Liver (tissue), 9 donors: ENCODE data around the gene CCDC187. TPM values are rescaled to one million over a fixed set of nuclear protein-coding genes. Genes with fewer than 3 reads are reported as not detected.

ENCODE experiments used
- DNase-seq: peaks from one replicate; pipeline ENCODE4 v3.0.0-alpha.2; 2017; ENCODE audit warnings: low spot score
- H3K27ac ChIP-seq, 2 donors: one replicate each; pipeline ENCODE4 v1.7.0; 2013; ENCODE audit warnings: inconsistent platforms in 2 of 2, low read length in 2 of 2, control low read depth in 1 of 2, low read depth in 1 of 2, mild to moderate bottlenecking in 1 of 2
- H3K27me3 ChIP-seq, 4 donors: one replicate each; pipeline versions ENCODE4 v1.6.1 to v1.7.0; 2013; ENCODE audit warnings: low read length in 3 of 4, inconsistent platforms in 1 of 4, mild to moderate bottlenecking in 1 of 4, moderate library complexity in 1 of 4; ENCODE audit not compliant: control insufficient read depth in 4 of 4, insufficient read depth in 4 of 4
- H3K36me3 ChIP-seq, 4 donors: one replicate each; pipeline versions ENCODE4 v1.6.1 to v1.7.0; 2013; ENCODE audit warnings: low read length in 3 of 4, mild to moderate bottlenecking in 3 of 4, low read depth in 1 of 4, moderate library complexity in 1 of 4; ENCODE audit not compliant: control insufficient read depth in 4 of 4, insufficient read depth in 3 of 4
- H3K4me1 ChIP-seq, 4 donors: one replicate each; pipeline versions ENCODE4 v1.6.1 to v1.7.0; 2013; ENCODE audit warnings: low read length in 3 of 4, mild to moderate bottlenecking in 3 of 4, moderate library complexity in 1 of 4; ENCODE audit not compliant: control insufficient read depth in 4 of 4, insufficient read depth in 4 of 4
- H3K4me3 ChIP-seq, 3 donors: one replicate each; pipeline versions ENCODE4 v1.6.1 to v1.7.0; 2013; ENCODE audit warnings: low read length in 3 of 3, control low read depth in 1 of 3, low read depth in 1 of 3, mild to moderate bottlenecking in 1 of 3
- H3K9ac ChIP-seq, 2 donors: one replicate each; pipeline ENCODE4 v1.7.0; 2013; ENCODE audit warnings: low read length in 2 of 2, mild to moderate bottlenecking in 2 of 2, moderate library complexity in 2 of 2, control low read depth in 1 of 2, low read depth in 1 of 2
- H3K9me3 ChIP-seq, 4 donors: one replicate each; pipeline versions ENCODE4 v1.6.1 to v1.7.0; 2013; ENCODE audit warnings: low read length in 3 of 4; ENCODE audit not compliant: control insufficient read depth in 4 of 4
- EGR1 ChIP-seq, 2 donors: IDR thresholded peaks; 2 replicates each; pipeline ENCODE4 v1.6.1; 2016 to 2018; ENCODE audit warnings: antibody characterized with exemption in 2 of 2, low read depth in 2 of 2
- FOXA1 ChIP-seq: IDR thresholded peaks from 2 replicates; pipeline ENCODE4 v1.6.1; 2016; ENCODE audit warnings: antibody characterized with exemption
- FOXA2 ChIP-seq: IDR thresholded peaks from 2 replicates; pipeline ENCODE4 v1.6.1; 2016; ENCODE audit warnings: antibody characterized with exemption
- HNF4A ChIP-seq, 2 donors: conservative IDR thresholded peaks; 2 replicates each; pipeline ENCODE4 v1.6.1; 2016; ENCODE audit warnings: antibody characterized with exemption in 2 of 2, mild to moderate bottlenecking in 2 of 2
- HNF4G ChIP-seq: IDR thresholded peaks from 2 replicates; pipeline ENCODE4 v1.6.1; 2016; ENCODE audit warnings: antibody characterized with exemption
- NR2F2 ChIP-seq: IDR thresholded peaks from 2 replicates; pipeline ENCODE4 v1.6.1; 2016; ENCODE audit warnings: antibody characterized with exemption
- RAD21 ChIP-seq, 2 donors: IDR thresholded peaks; 2 replicates each; pipeline ENCODE4 v1.6.1; 2016; ENCODE audit warnings: antibody characterized with exemption in 2 of 2, mild to moderate bottlenecking in 2 of 2
- RXRA ChIP-seq, 2 donors: IDR thresholded peaks; 2 replicates each; pipeline ENCODE4 v1.6.1; 2017 to 2018; ENCODE audit warnings: antibody characterized with exemption in 2 of 2, mild to moderate bottlenecking in 1 of 2
- SP1 ChIP-seq: IDR thresholded peaks from 2 replicates; pipeline ENCODE4 v1.6.1; 2018; ENCODE audit warnings: antibody characterized with exemption, mild to moderate bottlenecking
- YY1 ChIP-seq: IDR thresholded peaks from 2 replicates; pipeline ENCODE4 v1.6.1; 2016; ENCODE audit warnings: antibody characterized with exemption, mild to moderate bottlenecking
- WGBS: extraction: QIAGEN DNeasy Blood & Tissue Kit; methylation state at CpG from one replicate; pipeline ENCODE4 v1.1.7; 2013; 5-methylcytosine and 5-hydroxymethylcytosine counted together
- polyA plus RNA-seq, 2 donors: library from polyadenylated mRNA; stranded (reverse) in 1 of 2; unstranded in 1 of 2; fragments of 200-250 nt in 1 of 2; fragments of >200 nt in 1 of 2; fragmentation: Nextera tagmentation in 1 of 2; extraction: Ambion mirVana in 1 of 2; gene quantifications; one replicate each; pipeline versions ENCODE4 v1.2.1 to v1.2.3, GENCODE V29; 2013 to 2015
- total RNA-seq, 2 donors: library from RNA; depleted of rRNA; stranded (reverse); fragments of >200 nt; gene quantifications; one replicate each; pipeline ENCODE4 v1.2.3, GENCODE V29; 2014
- TF ChIP-seq, protein P1 (sequence below): IDR thresholded peaks from 2 replicates; pipeline ENCODE4 v1.6.1; 2016; ENCODE audit warnings: antibody characterized with exemption
- TF ChIP-seq, protein P2 (sequence below): IDR thresholded peaks from 2 replicates; pipeline ENCODE4 v1.6.1; 2016; ENCODE audit warnings: antibody characterized with exemption
- TF ChIP-seq, protein P3 (sequence below): fragments of 150-350 bp; IDR thresholded peaks from 2 replicates; pipeline ENCODE4 v1.5.1; 2017; ENCODE audit warnings: improper control_type of control experiment, low read depth, low read length; ENCODE audit not compliant: missing input control
- TF ChIP-seq, protein P4 (sequence below): IDR thresholded peaks from 2 replicates; pipeline ENCODE4 v1.6.1; 2016; ENCODE audit warnings: antibody characterized with exemption
- donor health status: healthy.
- donor health status: healthy.
- donor health status: healthy.
- donor health status: healthy.
- donor health status: healthy.

The CCDC187 gene
- total and polyA plus RNA-seq, 4 donors, result 0.05 TPM; not detected in 3

DNA sequence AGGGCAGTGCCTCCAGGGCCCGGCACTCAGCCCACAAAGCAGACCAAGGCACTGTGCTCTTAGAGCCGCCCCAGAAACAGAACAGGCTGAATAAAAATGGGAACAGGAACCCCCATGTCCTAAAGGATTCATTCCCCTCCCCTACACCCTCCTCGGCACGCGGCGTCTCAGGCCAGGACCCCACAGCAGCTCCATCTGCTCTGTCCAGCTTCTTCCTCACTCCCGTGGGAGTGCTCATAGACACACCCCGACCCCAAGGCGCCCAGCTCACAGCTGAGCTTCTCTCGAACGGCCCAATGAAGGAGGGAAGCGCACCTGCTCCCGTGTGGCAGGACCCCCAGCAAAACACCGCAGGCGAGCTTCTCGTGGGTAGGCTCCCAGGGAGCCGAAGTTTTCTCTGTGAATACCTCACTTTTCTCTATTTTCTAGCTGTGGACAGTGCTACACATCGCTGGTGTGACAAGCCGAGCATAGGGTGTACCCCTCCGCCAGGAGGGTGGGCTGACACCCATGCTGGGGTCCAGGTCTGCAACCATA lies 42.9 kb downstream of the CCDC187 start (continued):
- TF ChIP-seq, protein P1, sequence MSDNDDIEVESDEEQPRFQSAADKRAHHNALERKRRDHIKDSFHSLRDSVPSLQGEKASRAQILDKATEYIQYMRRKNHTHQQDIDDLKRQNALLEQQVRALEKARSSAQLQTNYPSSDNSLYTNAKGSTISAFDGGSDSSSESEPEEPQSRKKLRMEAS, result no peak

DNA sequence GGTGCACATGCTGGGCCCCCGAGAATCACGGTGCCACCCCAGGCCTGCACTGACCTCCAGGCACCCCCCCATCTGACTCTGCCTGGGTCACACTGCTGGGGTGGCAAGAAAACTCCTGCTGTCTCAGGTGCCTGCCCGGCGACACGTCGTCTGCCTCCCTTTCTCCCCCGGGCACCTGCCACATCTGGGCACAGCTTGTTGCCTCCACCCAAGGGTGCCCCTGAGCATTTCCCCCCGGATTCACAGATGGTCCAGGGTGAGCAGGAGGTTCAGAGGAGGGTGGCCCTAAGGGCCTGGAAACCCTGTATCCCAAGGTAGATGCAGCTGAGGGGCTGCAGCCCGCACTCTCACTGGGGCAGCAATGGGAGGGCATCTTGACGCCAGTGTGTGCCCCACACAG lies 43.4 kb downstream of the CCDC187 start:
- 88% methylated on average over 10 of the region's 10 CpGs for WGBS
- no peak overlapping the region for H3K27ac ChIP-seq
- no peaks in the 10 kb centered on the region for H3K9me3 ChIP-seq
- H3K4me3 ChIP-seq, result no peak overlapping the region
- peaks cover 0 to 2% (median 0%) of the 10 kb centered on the region in 4 donors for H3K27me3 ChIP-seq
- no peak overlapping the region for H3K9ac ChIP-seq
- DNase-seq, result no peak
- H3K4me1 ChIP-seq, result no peaks in the 10 kb centered on the region
- no peaks in the 10 kb centered on the region for H3K36me3 ChIP-seq
- TF ChIP-seq, protein P2, sequence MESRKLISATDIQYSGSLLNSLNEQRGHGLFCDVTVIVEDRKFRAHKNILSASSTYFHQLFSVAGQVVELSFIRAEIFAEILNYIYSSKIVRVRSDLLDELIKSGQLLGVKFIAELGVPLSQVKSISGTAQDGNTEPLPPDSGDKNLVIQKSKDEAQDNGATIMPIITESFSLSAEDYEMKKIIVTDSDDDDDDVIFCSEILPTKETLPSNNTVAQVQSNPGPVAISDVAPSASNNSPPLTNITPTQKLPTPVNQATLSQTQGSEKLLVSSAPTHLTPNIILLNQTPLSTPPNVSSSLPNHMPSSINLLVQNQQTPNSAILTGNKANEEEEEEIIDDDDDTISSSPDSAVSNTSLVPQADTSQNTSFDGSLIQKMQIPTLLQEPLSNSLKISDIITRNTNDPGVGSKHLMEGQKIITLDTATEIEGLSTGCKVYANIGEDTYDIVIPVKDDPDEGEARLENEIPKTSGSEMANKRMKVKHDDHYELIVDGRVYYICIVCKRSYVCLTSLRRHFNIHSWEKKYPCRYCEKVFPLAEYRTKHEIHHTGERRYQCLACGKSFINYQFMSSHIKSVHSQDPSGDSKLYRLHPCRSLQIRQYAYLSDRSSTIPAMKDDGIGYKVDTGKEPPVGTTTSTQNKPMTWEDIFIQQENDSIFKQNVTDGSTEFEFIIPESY, result no peak

DNA sequence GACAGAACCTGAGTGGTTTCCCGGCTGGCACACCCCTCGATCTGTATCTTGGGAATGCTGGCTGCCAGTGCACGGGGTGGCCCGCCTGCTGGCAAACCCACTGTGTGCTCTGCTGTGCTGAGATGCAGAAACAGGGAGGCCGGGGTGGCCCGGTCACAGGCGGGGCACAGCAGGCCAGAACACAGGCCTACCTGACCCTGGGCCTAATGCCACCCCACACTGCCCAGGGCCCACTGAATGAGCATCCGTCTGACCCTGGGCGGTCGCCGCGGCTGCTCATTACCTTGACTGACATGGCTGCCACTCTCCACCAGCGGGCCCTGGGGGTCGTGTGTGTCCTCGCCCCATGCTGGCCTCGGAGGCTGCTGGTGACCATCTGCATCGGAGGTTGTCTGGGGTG lies 44.1 kb downstream of the CCDC187 start:
- H3K9me3 ChIP-seq, result no peaks in the 10 kb centered on the region
- 92% methylated on average over 17 of the region's 17 CpGs for WGBS
- H3K27me3 ChIP-seq, result peaks cover 0 to 2% (median 0%) of the 10 kb centered on the region in 4 donors
- no peak overlapping the region for H3K27ac ChIP-seq
- H3K9ac ChIP-seq, result no peak overlapping the region
- DNase-seq, result no peak
- H3K36me3 ChIP-seq, result no peaks in the 10 kb centered on the region
- TF ChIP-seq FOXA2 (no peak), NR2F2 (no peak), YY1 (no peak), RAD21 (IDR thresholded peaks at IDR 0.05) (no peak), EGR1 (IDR thresholded peaks at IDR 0.05; ENCODE audit: low read depth in 2 of 2) (no peak), FOXA1 (no peak), RXRA (IDR thresholded peaks at IDR 0.05) (no peak), HNF4G (no peak), SP1 (no peak), HNF4A (conservative IDR thresholded peaks at IDR 0.05) (no peak)
- TF ChIP-seq, protein P3, sequence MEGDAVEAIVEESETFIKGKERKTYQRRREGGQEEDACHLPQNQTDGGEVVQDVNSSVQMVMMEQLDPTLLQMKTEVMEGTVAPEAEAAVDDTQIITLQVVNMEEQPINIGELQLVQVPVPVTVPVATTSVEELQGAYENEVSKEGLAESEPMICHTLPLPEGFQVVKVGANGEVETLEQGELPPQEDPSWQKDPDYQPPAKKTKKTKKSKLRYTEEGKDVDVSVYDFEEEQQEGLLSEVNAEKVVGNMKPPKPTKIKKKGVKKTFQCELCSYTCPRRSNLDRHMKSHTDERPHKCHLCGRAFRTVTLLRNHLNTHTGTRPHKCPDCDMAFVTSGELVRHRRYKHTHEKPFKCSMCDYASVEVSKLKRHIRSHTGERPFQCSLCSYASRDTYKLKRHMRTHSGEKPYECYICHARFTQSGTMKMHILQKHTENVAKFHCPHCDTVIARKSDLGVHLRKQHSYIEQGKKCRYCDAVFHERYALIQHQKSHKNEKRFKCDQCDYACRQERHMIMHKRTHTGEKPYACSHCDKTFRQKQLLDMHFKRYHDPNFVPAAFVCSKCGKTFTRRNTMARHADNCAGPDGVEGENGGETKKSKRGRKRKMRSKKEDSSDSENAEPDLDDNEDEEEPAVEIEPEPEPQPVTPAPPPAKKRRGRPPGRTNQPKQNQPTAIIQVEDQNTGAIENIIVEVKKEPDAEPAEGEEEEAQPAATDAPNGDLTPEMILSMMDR, result no peak
- TF ChIP-seq, protein P4, sequence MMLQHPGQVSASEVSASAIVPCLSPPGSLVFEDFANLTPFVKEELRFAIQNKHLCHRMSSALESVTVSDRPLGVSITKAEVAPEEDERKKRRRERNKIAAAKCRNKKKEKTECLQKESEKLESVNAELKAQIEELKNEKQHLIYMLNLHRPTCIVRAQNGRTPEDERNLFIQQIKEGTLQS, result no peak
- TF ChIP-seq, protein P1, result no peak
- TF ChIP-seq, protein P2, result no peak
- no peak overlapping the region for H3K4me3 ChIP-seq
- peaks cover 0 to 4% (median 0%) of the 10 kb centered on the region in 4 donors for H3K4me1 ChIP-seq
